Right lobe of liver (tissue), 4 donors: ENCODE measurements around the gene GOLGA6L2.

ENCODE experiments used
- POLR2A ChIP-seq: fragments of 450-650 bp; IDR thresholded peaks from one replicate; pipeline ENCODE4 v1.6.1; 2017; ENCODE audit warnings: antibody characterized with exemption, mild to moderate bottlenecking
- TF ChIP-seq, protein P1 (sequence below), 4 donors: fragments of 200-600 bp in 3 of 4; fragments of 450-650 bp in 1 of 4; IDR thresholded peaks; one replicate each; pipeline versions ENCODE4 v1.5.1 to v1.8.0; 2016 to 2022; ENCODE audit warnings: antibody characterized with exemption in 4 of 4, mild to moderate bottlenecking in 2 of 4
- donor health status: DM: no; HTN: no; CAD: no.
- donor health status: DM: no; HTN: no; CAD: no.
- donor health status: DM: no; HTN: yes; CAD: no.

DNA sequence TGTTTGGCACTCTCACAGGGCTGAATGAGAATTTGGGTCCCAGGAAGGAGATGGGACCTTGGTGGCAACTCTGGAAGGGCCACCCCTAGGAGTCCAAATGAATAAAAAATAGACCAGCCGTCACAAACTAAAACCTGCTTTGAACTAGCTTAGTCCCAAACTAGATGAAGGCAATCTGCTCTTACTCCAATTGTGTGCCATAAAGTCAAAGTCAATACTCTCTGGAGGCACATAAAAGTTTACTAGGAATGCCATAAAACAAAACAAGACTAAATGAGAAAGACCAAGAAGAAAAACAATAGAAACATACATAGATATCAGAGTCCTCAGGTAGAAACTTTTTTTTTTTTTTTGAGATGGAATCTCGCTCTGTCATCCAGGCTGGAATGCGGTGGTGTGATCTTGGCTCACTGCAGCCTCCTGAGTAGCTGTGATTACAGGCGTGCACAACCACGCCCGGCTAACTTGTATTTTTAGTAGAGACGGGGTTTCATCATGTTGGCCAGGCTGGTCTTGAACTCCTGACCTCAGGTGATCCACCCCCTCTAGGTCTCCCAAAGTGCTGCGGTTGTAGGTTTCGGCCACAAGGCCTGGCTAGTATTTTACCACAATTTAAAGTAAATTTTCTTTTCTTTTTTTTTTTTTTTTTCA lies 8.1 kb downstream of the GOLGA6L2 start:
- TF ChIP-seq, protein P1, sequence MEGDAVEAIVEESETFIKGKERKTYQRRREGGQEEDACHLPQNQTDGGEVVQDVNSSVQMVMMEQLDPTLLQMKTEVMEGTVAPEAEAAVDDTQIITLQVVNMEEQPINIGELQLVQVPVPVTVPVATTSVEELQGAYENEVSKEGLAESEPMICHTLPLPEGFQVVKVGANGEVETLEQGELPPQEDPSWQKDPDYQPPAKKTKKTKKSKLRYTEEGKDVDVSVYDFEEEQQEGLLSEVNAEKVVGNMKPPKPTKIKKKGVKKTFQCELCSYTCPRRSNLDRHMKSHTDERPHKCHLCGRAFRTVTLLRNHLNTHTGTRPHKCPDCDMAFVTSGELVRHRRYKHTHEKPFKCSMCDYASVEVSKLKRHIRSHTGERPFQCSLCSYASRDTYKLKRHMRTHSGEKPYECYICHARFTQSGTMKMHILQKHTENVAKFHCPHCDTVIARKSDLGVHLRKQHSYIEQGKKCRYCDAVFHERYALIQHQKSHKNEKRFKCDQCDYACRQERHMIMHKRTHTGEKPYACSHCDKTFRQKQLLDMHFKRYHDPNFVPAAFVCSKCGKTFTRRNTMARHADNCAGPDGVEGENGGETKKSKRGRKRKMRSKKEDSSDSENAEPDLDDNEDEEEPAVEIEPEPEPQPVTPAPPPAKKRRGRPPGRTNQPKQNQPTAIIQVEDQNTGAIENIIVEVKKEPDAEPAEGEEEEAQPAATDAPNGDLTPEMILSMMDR (IDR thresholded peaks at IDR 0.05): no peak
- TF ChIP-seq POLR2A: no peak
